Panc1 (cell line): ENCODE results near the gene FETUB. TPM values are rescaled to one million over a fixed set of nuclear protein-coding genes. Genes with fewer than 3 reads are reported as not detected.

Experiments
- ATAC-seq: fragments of 200-7000 bp; cut with Tn5 transposase; 2 replicates; pipeline ENCODE4 v1.9.1; 2020; ENCODE audit warnings: mild to moderate bottlenecking, moderate library complexity
- BruUV-seq: library from RNA; stranded (reverse); fragments of 400-500 nt; replicated peaks from 2 replicates; lab custom pipeline; 2021; lab: Mats Ljungman, UMichigan
- CTCF ChIA-PET: fragments of 300-600 bp; sonication (Branson Sonifier 250); formaldehyde crosslinking; loops from one replicate; lab custom pipeline; 2022; ENCODE audit warnings: antibody characterized with exemption; lab: Charles Lee
- POLR2A ChIA-PET: fragments of 300-600 bp; sonication (Branson Sonifier 250); formaldehyde crosslinking; loops from one replicate; lab custom pipeline; 2022; ENCODE audit warnings: antibody characterized with exemption; lab: Charles Lee
- DNase-seq: peaks from one replicate; pipeline ENCODE4 v3.0.0-alpha.2; 2010; ENCODE audit warnings: low read depth, low spot score
- H3K27ac ChIP-seq: 2 replicates; pipeline ENCODE4 v1.5.1; 2011; ENCODE audit warnings: mild to moderate bottlenecking, low read length, inconsistent platforms
- H3K27me3 ChIP-seq: fragments of 200-500 bp; sonication (Bioruptor generic); 2 replicates; pipeline ENCODE4 v1.6.0; 2014; ENCODE audit warnings: low read length, inconsistent platforms; ENCODE audit not compliant: control insufficient read depth, insufficient read depth
- H3K36me3 ChIP-seq: fragments of 200-500 bp; sonication (Bioruptor generic); 2 replicates; pipeline ENCODE4 v1.5.1; 2014; ENCODE audit warnings: inconsistent platforms, mild to moderate bottlenecking, low read length, moderate library complexity; ENCODE audit not compliant: control insufficient read depth, insufficient read depth
- H3K4me1 ChIP-seq: 2 replicates; pipeline ENCODE4 v1.5.1; 2011; ENCODE audit warnings: inconsistent platforms, mild to moderate bottlenecking, low read length, moderate library complexity; ENCODE audit not compliant: control insufficient read depth, insufficient read depth
- H3K4me3 ChIP-seq, 2 experiments: 2 replicates each; pipeline ENCODE4 v1.5.1; 2011 to 2012; ENCODE audit warnings: low read depth in 2 of 2, low read length in 2 of 2, mild to moderate bottlenecking in 2 of 2, inconsistent platforms in 1 of 2, moderate library complexity in 1 of 2
- H3K9me3 ChIP-seq: fragments of 200-500 bp; sonication (Bioruptor generic); 2 replicates; pipeline ENCODE4 v1.5.1; 2014; ENCODE audit warnings: low read depth, mild to moderate bottlenecking, inconsistent platforms, low read length, moderate library complexity; ENCODE audit not compliant: control insufficient read depth, insufficient read depth
- POLR2AphosphoS5 ChIP-seq: IDR thresholded peaks from 2 replicates; pipeline ENCODE4 v1.6.1; 2012; ENCODE audit warnings: mild to moderate bottlenecking, low read depth, low read length, moderate library complexity
- SIN3A ChIP-seq: IDR thresholded peaks from 2 replicates; pipeline ENCODE4 v1.6.1; 2012; ENCODE audit warnings: low read depth, mild to moderate bottlenecking, low read length, moderate library complexity, borderline replicate concordance; ENCODE audit not compliant: insufficient read depth
- TCF7L2 ChIP-seq: IDR thresholded peaks from 2 replicates; pipeline ENCODE4 v1.6.1; 2011; ENCODE audit warnings: mild to moderate bottlenecking, low read depth, low read length, inconsistent platforms
- in situ Hi-C: cut with HindIII; loops from 2 replicates; pipeline ENCODE4 v1.10.0; 2016; ENCODE audit warnings: low sequenced_read_pairs, low pct_unique_long_range_greater_than_20kb
- intact Hi-C: fragments of 100-400 bp; cut with micrococcal nuclease; formaldehyde crosslinking; loops from one replicate; pipeline ENCODE4 v1.10.0; 2022; ENCODE audit not compliant: unreplicated experiment
- total RNA-seq: library from RNA; stranded (reverse); gene quantifications from one replicate; pipeline ENCODE4 v1.2.1, GENCODE V29; 2021; ENCODE audit not compliant: unreplicated experiment
- TF ChIP-seq, protein P1 (sequence below), 2 experiments: IDR thresholded peaks; 2 replicates each; pipeline ENCODE4 v1.6.1; 2011 to 2012; ENCODE audit warnings: low read depth in 2 of 2, control low read depth in 1 of 2, low read length in 1 of 2, mild to moderate bottlenecking in 1 of 2, moderate library complexity in 1 of 2; ENCODE audit not compliant: insufficient read depth in 1 of 2
- TF ChIP-seq, protein P2 (sequence below): fragments of 450-650 bp; IDR thresholded peaks from 2 replicates; pipeline ENCODE4 v1.5.1; 2017; ENCODE audit warnings: mild to moderate bottlenecking

FETUB gene
- total RNA-seq, 1 experiment from 2014 or later, result not detected

DNA sequence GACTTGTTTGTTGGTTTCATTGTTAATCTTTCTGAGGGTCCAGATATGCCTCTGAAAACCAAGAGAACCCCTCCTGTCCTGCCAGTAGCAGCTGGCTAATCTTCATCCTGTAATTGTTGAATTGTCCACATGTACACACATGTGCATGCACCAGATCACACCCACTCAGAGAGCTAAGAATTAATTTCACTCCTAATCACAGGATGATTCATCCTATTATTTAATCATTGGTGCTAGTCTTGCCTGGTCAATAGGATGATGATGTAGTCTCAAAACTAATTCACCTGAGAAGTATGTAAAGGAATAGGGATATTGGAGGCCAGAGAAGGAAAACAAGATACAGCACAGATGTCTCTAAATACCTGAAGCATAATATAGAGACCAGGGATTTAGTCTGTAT lies 35.1 kb upstream of the FETUB start:
- CTCF ChIA-PET, result no interaction called here
- no peaks in the 10 kb centered on the region for H3K36me3 ChIP-seq
- no peaks in the 10 kb centered on the region for H3K4me1 ChIP-seq
- no peaks in the 10 kb centered on the region for H3K9me3 ChIP-seq
- BruUV-seq, result no TSS peak
- no peak for ATAC-seq
- POLR2A ChIA-PET, result no interaction called here
- TF ChIP-seq SIN3A, result no peak
- TF ChIP-seq TCF7L2, result no peak
- TF ChIP-seq, protein P1, sequence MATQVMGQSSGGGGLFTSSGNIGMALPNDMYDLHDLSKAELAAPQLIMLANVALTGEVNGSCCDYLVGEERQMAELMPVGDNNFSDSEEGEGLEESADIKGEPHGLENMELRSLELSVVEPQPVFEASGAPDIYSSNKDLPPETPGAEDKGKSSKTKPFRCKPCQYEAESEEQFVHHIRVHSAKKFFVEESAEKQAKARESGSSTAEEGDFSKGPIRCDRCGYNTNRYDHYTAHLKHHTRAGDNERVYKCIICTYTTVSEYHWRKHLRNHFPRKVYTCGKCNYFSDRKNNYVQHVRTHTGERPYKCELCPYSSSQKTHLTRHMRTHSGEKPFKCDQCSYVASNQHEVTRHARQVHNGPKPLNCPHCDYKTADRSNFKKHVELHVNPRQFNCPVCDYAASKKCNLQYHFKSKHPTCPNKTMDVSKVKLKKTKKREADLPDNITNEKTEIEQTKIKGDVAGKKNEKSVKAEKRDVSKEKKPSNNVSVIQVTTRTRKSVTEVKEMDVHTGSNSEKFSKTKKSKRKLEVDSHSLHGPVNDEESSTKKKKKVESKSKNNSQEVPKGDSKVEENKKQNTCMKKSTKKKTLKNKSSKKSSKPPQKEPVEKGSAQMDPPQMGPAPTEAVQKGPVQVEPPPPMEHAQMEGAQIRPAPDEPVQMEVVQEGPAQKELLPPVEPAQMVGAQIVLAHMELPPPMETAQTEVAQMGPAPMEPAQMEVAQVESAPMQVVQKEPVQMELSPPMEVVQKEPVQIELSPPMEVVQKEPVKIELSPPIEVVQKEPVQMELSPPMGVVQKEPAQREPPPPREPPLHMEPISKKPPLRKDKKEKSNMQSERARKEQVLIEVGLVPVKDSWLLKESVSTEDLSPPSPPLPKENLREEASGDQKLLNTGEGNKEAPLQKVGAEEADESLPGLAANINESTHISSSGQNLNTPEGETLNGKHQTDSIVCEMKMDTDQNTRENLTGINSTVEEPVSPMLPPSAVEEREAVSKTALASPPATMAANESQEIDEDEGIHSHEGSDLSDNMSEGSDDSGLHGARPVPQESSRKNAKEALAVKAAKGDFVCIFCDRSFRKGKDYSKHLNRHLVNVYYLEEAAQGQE (IDR thresholded peaks at IDR 0.05; ENCODE audit: insufficient read depth in 1 of 2, low read depth in 2 of 2, low read length in 1 of 2), result no peak
- TF ChIP-seq, protein P2, sequence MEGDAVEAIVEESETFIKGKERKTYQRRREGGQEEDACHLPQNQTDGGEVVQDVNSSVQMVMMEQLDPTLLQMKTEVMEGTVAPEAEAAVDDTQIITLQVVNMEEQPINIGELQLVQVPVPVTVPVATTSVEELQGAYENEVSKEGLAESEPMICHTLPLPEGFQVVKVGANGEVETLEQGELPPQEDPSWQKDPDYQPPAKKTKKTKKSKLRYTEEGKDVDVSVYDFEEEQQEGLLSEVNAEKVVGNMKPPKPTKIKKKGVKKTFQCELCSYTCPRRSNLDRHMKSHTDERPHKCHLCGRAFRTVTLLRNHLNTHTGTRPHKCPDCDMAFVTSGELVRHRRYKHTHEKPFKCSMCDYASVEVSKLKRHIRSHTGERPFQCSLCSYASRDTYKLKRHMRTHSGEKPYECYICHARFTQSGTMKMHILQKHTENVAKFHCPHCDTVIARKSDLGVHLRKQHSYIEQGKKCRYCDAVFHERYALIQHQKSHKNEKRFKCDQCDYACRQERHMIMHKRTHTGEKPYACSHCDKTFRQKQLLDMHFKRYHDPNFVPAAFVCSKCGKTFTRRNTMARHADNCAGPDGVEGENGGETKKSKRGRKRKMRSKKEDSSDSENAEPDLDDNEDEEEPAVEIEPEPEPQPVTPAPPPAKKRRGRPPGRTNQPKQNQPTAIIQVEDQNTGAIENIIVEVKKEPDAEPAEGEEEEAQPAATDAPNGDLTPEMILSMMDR, result no peak
- TF ChIP-seq POLR2AphosphoS5, result no peak
- intact Hi-C loops (no loop called here), in situ Hi-C loops (no loop called here)
- H3K27me3 ChIP-seq, result no peaks in the 10 kb centered on the region; the same call in 1 of the 2 replicates
- DNase-seq, result no peak
- H3K4me3 ChIP-seq, result no peak overlapping the region
- H3K27ac ChIP-seq, result no peak overlapping the region

DNA sequence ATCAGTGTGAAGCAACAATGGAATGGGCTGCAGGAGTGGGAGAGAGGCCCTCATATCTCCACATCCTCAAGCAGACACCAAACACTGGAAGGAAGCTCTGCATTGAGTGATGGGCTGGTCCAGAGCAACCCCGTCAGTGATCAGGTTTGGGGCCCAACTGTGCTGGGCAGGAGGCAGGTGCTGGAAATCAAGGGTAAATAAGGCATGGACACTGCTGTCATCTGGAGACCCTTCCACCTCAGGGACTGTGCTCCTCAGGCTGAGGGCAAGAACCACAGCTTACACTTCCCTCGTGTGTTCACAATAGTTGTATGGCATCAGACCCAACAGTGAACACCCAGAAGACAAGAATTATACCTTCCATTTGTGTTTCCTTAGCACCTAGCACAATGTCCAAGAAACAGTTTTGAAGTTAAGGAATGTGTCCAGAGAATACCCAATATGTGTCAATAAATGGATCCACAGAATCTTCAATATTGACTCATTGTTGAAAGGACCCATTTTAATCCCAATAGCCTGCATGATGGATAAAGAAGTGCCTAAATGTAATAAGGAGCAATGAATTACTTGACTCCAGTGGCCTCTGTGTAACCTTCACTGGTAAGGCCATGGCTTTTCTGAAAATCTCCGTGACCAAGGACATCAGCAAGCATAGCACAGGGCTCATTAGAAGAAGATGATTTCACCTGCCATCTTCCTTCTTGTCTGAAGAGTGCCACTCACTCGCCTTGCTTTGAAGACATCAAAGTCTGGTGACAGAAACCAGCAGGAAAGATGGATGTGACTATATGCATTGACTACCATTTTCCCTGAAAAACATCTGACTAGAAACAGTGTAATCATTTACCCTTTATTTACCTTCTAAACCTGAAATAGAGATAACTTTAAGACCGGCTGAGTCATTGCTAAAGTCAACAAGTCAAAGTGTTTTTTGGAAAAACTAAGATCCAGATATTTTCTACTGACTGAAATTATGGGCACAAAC lies 34.3 kb upstream of the FETUB start:
- no peaks in the 10 kb centered on the region for H3K4me1 ChIP-seq
- H3K27me3 ChIP-seq, result no peaks in the 10 kb centered on the region; the same call in 1 of the 2 replicates
- ATAC-seq, result no peak
- TF ChIP-seq, protein P2, result no peak
- no peak for TF ChIP-seq TCF7L2
- TF ChIP-seq SIN3A, result no peak
- TF ChIP-seq, protein P1 (IDR thresholded peaks at IDR 0.05; ENCODE audit: insufficient read depth in 1 of 2, low read depth in 2 of 2, low read length in 1 of 2), result no peak
- no peak for TF ChIP-seq POLR2AphosphoS5
- DNase-seq, result no peak
- no peaks in the 10 kb centered on the region for H3K36me3 ChIP-seq
- intact Hi-C loops (no loop called here), in situ Hi-C loops (no loop called here)
- H3K9me3 ChIP-seq, result no peaks in the 10 kb centered on the region
- ChIA-PET POLR2A (no interaction called here), CTCF (no interaction called here)
- no TSS peak for BruUV-seq
- H3K4me3 ChIP-seq, result no peak overlapping the region
- H3K27ac ChIP-seq, result no peak overlapping the region
